ENCODE results near the gene MUC5B. TPM values are rescaled to one million over a fixed set of nuclear protein-coding genes. Genes with fewer than 3 reads are reported as not detected.

Gene MUC5B
- total RNA-seq, 1 donor: not detected

GRCh38 chr11:1234054-1234720 is 11.3 kb downstream of the MUC5B start:
- no peak for TF ChIP-seq CTCF (IDR thresholded peaks at IDR 0.05; ENCODE audit: insufficient read depth, low read depth, low read length)
- DNase-seq (ENCODE audit: low read depth): no peak
- H3K4me3 ChIP-seq (ENCODE audit: low read depth, low read length): no peak overlapping the region

GRCh38 chr11:1234771-1235305 is 12.0 kb downstream of the MUC5B start:
- TF ChIP-seq CTCF (IDR thresholded peaks at IDR 0.05; ENCODE audit: insufficient read depth, low read depth, low read length): no peak
- no peak overlapping the region for H3K4me3 ChIP-seq (ENCODE audit: low read depth, low read length)
- no peak for DNase-seq (ENCODE audit: low read depth)

GRCh38 chr11:1235306-1235900 is 12.5 kb downstream of the MUC5B start:
- DNase-seq (ENCODE audit: low read depth): no peak
- no peak for TF ChIP-seq CTCF (IDR thresholded peaks at IDR 0.05; ENCODE audit: insufficient read depth, low read depth, low read length)

GRCh38 chr11:1235901-1236315 is 13.0 kb downstream of the MUC5B start:
- H3K4me3 ChIP-seq (ENCODE audit: low read depth, low read length): no peak overlapping the region
- DNase-seq (ENCODE audit: low read depth): no peak
- TF ChIP-seq CTCF (IDR thresholded peaks at IDR 0.05; ENCODE audit: insufficient read depth, low read depth, low read length): no peak

More at GRCh38 chr11:1235306-1235900, 12.5 kb downstream of the MUC5B start:
- H3K4me3 ChIP-seq (ENCODE audit: low read depth, low read length): no peak overlapping the region

GRCh38 chr11:1236316-1237127 is 13.7 kb downstream of the MUC5B start:
- TF ChIP-seq CTCF (IDR thresholded peaks at IDR 0.05; ENCODE audit: insufficient read depth, low read depth, low read length): no peak
- no peak overlapping the region for H3K4me3 ChIP-seq (ENCODE audit: low read depth, low read length)
- no peak for DNase-seq (ENCODE audit: low read depth)

GRCh38 chr11:1237128-1237580 is 14.3 kb downstream of the MUC5B start:
- no peak for TF ChIP-seq CTCF (IDR thresholded peaks at IDR 0.05; ENCODE audit: insufficient read depth, low read depth, low read length)
- no peak for DNase-seq (ENCODE audit: low read depth)
- H3K4me3 ChIP-seq (ENCODE audit: low read depth, low read length): no peak overlapping the region
